Measurements from ENCODE around the gene AUTS2. TPM values are rescaled to one million over a fixed set of nuclear protein-coding genes. Genes with fewer than 3 reads are reported as not detected.
A peak's percentile ranks its signal among the peaks of the same experiment; 100 is the strongest.

Gene AUTS2
- total RNA-seq, 1 donor from 2014 or later: 56.0 TPM

DNA sequence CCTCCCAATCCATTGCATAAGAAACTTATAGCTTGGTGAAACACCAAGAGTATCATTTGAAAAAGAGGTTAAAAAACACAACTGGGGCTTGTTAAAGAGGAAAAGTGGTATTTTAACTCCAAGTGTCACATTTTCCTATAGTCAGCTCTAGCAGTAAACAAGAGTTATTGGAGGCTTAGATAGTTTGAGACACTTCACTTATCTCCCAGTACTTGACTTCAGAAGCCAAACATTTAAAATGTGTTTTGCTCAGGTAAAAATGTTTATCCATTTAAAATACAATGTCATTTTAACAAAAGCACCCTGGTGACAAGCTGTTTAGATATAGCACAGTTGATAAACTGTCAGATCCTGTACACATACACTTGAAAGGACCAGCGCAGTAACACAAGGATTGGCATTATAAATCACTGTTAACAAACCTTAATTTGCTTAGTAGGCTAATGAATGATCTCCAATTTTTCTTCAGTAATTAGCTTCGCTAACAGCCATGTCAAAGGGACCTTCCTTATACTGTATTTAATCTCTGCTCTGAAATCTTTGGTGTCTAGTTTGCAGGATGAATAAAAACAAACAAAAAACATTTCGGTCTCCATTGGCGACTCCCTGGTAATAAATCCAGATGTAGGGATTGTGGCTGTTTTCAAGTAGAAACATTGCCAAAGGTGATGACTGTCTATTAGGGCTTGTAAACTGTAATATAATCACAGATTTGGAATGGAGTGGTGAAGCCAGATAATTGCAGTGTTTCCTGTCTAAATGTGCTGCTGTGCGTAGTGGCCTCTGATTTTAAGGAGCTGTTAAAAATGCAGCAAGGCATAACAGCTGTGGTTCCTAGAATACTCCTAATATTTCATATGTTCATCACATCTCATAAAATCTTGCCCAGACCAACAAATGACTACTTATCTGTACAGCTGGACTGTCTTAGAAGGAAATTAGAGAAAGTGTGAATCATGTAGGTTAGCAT lies 545.1 kb downstream of the AUTS2 start:
- no peaks in the 10 kb centered on the region for H3K9me3 ChIP-seq
- H3K4me3 ChIP-seq: no peak overlapping the region
- intact Hi-C loops (cut with DNase I): no loop called here
- ATAC-seq (no peak), DNase-seq (no peak)
- H3K27me3 ChIP-seq: no peaks in the 10 kb centered on the region
- no peak overlapping the region for H3K27ac ChIP-seq
- H3K36me3 ChIP-seq: no peaks in the 10 kb centered on the region
- no peak for TF ChIP-seq CTCF (IDR thresholded peaks at IDR 0.05)
- H3K4me1 ChIP-seq: no peaks in the 10 kb centered on the region

DNA sequence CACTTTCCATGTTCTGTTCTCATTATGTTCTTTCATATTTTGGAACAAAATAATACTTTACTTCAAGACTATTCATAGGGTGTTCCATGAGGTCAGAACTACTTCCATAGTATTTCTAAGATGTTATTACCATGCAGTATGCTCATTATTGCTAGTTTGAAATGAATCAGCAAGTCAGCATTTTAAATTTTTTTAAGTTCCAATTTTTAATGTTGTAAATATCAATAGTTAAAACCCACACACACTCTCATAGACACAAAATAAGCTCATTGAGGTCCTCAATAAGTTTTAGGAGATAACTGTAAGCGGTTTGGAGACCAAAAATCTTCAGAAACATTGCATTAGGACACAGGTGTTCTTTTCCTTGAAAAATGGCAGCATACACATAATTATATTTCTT lies 550.7 kb downstream of the AUTS2 start:
- H3K36me3 ChIP-seq: no peaks in the 10 kb centered on the region
- no peaks in the 10 kb centered on the region for H3K4me1 ChIP-seq
- H3K27me3 ChIP-seq: no peaks in the 10 kb centered on the region
- no peaks in the 10 kb centered on the region for H3K9me3 ChIP-seq
- no peak overlapping the region for H3K27ac ChIP-seq
- no peak for TF ChIP-seq CTCF (IDR thresholded peaks at IDR 0.05)
- ATAC-seq: no peak
- intact Hi-C loops (cut with DNase I): no loop called here
- no peak for DNase-seq
- H3K4me3 ChIP-seq: no peak overlapping the region

GRCh38 chr7:70152313-70152712 lies 554.0 kb downstream of the AUTS2 start:
- no peak overlapping the region for H3K4me3 ChIP-seq
- no peak for TF ChIP-seq CTCF (IDR thresholded peaks at IDR 0.05)
- no peaks in the 10 kb centered on the region for H3K27me3 ChIP-seq
- intact Hi-C loops (cut with DNase I): no loop called here
- ATAC-seq: no peak
- DNase-seq: no peak
- H3K27ac ChIP-seq: no peak overlapping the region
- H3K4me1 ChIP-seq: no peaks in the 10 kb centered on the region
- H3K36me3 ChIP-seq: no peaks in the 10 kb centered on the region
- no peaks in the 10 kb centered on the region for H3K9me3 ChIP-seq

DNA sequence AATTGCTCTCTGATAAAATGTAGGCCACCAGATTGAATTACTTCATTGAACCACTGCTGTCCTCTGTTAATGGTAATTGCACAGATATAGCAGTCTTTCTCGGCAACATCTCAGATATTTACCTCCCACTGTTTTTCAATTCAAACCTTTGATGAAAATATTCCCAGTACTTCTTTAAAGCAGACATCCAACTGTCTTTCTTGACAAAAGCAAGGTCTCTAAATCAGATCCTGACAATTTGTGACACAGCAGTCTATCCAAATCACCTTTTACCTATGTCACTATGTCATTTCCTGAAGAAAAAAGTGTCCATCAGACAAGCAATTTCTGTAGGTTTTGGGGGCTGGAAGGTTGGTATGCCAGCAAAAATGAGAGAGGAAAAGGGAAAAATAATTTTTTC lies 555.7 kb downstream of the AUTS2 start:
- TF ChIP-seq CTCF (IDR thresholded peaks at IDR 0.05): no peak
- H3K9me3 ChIP-seq: no peaks in the 10 kb centered on the region
- no peak overlapping the region for H3K27ac ChIP-seq
- no peak overlapping the region for H3K4me3 ChIP-seq
- DNase-seq: no peak
- ATAC-seq: no peak
- no peaks in the 10 kb centered on the region for H3K27me3 ChIP-seq
- intact Hi-C loops (cut with DNase I): no loop called here
- H3K4me1 ChIP-seq: no peaks in the 10 kb centered on the region
- no peaks in the 10 kb centered on the region for H3K36me3 ChIP-seq

DNA sequence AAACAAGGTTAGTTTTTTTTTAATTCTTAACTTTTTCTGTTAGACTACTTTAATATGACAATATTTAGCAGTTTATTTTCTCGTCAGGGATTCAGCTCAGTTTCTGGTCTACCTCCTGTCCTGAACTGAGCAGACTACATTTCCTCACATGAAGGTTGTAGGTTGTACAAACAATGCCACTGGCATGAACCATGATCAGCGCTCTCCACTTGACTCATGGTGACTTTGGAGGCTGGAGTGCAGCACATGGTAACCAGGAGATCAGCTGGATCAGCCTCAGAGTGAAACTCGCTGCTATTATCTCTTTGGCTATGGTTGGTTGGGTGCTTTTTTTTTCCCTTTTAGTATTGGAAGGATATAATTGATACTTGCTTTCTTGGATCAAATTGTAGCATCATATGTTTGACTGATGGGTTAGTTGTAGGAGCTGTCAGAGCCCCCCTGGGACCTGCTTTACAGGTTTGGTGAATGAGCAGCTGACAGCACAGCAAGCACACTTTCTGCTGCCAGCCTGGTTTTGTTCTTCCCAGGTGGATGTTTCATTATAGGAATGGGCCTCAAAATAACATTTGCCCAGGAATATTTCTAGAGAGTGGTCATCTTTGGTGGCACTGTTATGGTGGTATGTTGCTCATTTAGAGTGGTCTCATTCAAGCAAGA lies 556.4 kb downstream of the AUTS2 start:
- ATAC-seq (peak; percentile 73), DNase-seq (no peak)
- no peaks in the 10 kb centered on the region for H3K4me1 ChIP-seq
- intact Hi-C loops (cut with DNase I): no loop called here
- TF ChIP-seq CTCF (IDR thresholded peaks at IDR 0.05): no peak
- H3K4me3 ChIP-seq: no peak overlapping the region
- no peak overlapping the region for H3K27ac ChIP-seq
- no peaks in the 10 kb centered on the region for H3K27me3 ChIP-seq
- no peaks in the 10 kb centered on the region for H3K36me3 ChIP-seq
- H3K9me3 ChIP-seq: no peaks in the 10 kb centered on the region
